IMR-90 (cell line): ENCODE data around the gene COIL. TPM values are rescaled to one million over a fixed set of nuclear protein-coding genes. Genes with fewer than 3 reads are reported as not detected.

ENCODE experiments used
- ATAC-seq: fragments of 200-7000 bp; cut with Tn5 transposase; 2 replicates; pipeline ENCODE4 v1.9.1; 2020; ENCODE audit warnings: low read depth, mild to moderate bottlenecking, moderate library complexity
- BruUV-seq: library from RNA; stranded (reverse); fragments of 400-500 nt; replicated peaks from 2 replicates; lab custom pipeline; 2021; lab: Mats Ljungman, UMichigan
- CTCF ChIA-PET: fragments of 300-600 bp; formaldehyde crosslinking; extraction: SDS; loops from one replicate; lab custom pipeline; 2021; ENCODE audit warnings: antibody characterized with exemption; lab: Yijun Ruan, JAX
- POLR2A ChIA-PET: fragments of 300-600 bp; sonication (Branson Sonifier 250); formaldehyde crosslinking; loops from one replicate; lab custom pipeline; 2022; ENCODE audit warnings: antibody characterized with exemption; ENCODE audit not compliant: unreplicated experiment; lab: Charles Lee
- DNase-seq: peaks from one replicate; pipeline ENCODE4 v3.0.0; 2013
- H2AFZ ChIP-seq: replicated peaks from 2 replicates; pipeline ENCODE3; 2013; ENCODE audit warnings: low read length, mild to moderate bottlenecking; ENCODE audit not compliant: poor library complexity
- H2AK5ac ChIP-seq: 2 replicates; pipeline ENCODE4 v1.6.1; 2013; ENCODE audit warnings: low read depth, low read length, inconsistent platforms
- H2AK9ac ChIP-seq: replicated peaks from 2 replicates; pipeline ENCODE3; 2013; ENCODE audit warnings: mild to moderate bottlenecking, low read depth, low read length, moderate library complexity; ENCODE audit not compliant: poor library complexity
- H2BK120ac ChIP-seq: 2 replicates; pipeline ENCODE4 v1.6.1; 2013; ENCODE audit warnings: low read depth, low read length, inconsistent platforms
- H2BK15ac ChIP-seq: 3 replicates; pipeline ENCODE4 v1.6.1; 2013; ENCODE audit warnings: low read depth, low read length, inconsistent platforms
- H2BK20ac ChIP-seq: 2 replicates; pipeline ENCODE4 v1.6.1; 2013; ENCODE audit warnings: low read depth, mild to moderate bottlenecking, inconsistent platforms, low read length, moderate library complexity
- H2BK5ac ChIP-seq: 2 replicates; pipeline ENCODE4 v1.6.1; 2013; ENCODE audit warnings: mild to moderate bottlenecking, low read depth, low read length, inconsistent platforms; ENCODE audit not compliant: poor library complexity, severe bottlenecking
- H3K14ac ChIP-seq: replicated peaks from 2 replicates; pipeline ENCODE4 v1.6.1; 2013; ENCODE audit warnings: low read depth, low read length, inconsistent platforms
- H3K18ac ChIP-seq: 2 replicates; pipeline ENCODE4 v1.6.1; 2013; ENCODE audit warnings: low read depth, low read length, control low read depth
- H3K23ac ChIP-seq: 2 replicates; pipeline ENCODE4 v1.6.1; 2013; ENCODE audit warnings: low read depth, low read length, inconsistent platforms
- H3K27ac ChIP-seq: 2 replicates; pipeline ENCODE4 v1.5.1; 2013; ENCODE audit warnings: mild to moderate bottlenecking, control low read depth, low read length; ENCODE audit not compliant: insufficient read depth
- H3K27me3 ChIP-seq: 2 replicates; pipeline ENCODE4 v1.6.1; 2013; ENCODE audit warnings: low read length; ENCODE audit not compliant: control insufficient read depth, insufficient read depth
- H3K36me3 ChIP-seq: 2 replicates; pipeline ENCODE4 v1.6.1; 2013; ENCODE audit warnings: low read length, mixed read lengths; ENCODE audit not compliant: control insufficient read depth, insufficient read depth
- H3K4ac ChIP-seq: 2 replicates; pipeline ENCODE4 v1.6.1; 2013; ENCODE audit warnings: low read depth, low read length, inconsistent platforms
- H3K4me1 ChIP-seq: 2 replicates; pipeline ENCODE4 v1.6.1; 2013; ENCODE audit warnings: low read length, mixed read lengths; ENCODE audit not compliant: control insufficient read depth, insufficient read depth
- H3K4me2 ChIP-seq: 2 replicates; pipeline ENCODE4 v1.6.1; 2013; ENCODE audit warnings: low read depth, mild to moderate bottlenecking, control low read depth, low read length, moderate library complexity
- H3K4me3 ChIP-seq: 2 replicates; pipeline ENCODE4 v1.5.1; 2013; ENCODE audit warnings: low read depth, mild to moderate bottlenecking, control low read depth, low read length, moderate library complexity; ENCODE audit not compliant: insufficient read depth
- H3K56ac ChIP-seq: 2 replicates; pipeline ENCODE4 v1.6.1; 2013; ENCODE audit warnings: low read length, inconsistent platforms; ENCODE audit not compliant: insufficient read depth; ENCODE audit errors: extremely low read depth
- H3K79me1 ChIP-seq, 2 experiments: 2 replicates each; pipeline ENCODE4 v1.6.1; 2013; ENCODE audit warnings: low read length in 2 of 2, inconsistent platforms in 1 of 2, low read depth in 1 of 2
- H3K9ac ChIP-seq: 2 replicates; pipeline ENCODE4 v1.6.1; 2013; ENCODE audit warnings: low read depth, low read length, control low read depth
- H3K9me1 ChIP-seq: 2 replicates; pipeline ENCODE4 v1.6.1; 2013; ENCODE audit warnings: low read length, inconsistent platforms; ENCODE audit not compliant: insufficient read depth
- H3K9me3 ChIP-seq: 2 replicates; pipeline ENCODE4 v1.6.1; 2013; ENCODE audit warnings: low read length; ENCODE audit not compliant: control insufficient read depth, insufficient read depth
- H4K20me1 ChIP-seq: 2 replicates; pipeline ENCODE4 v1.6.1; 2013; ENCODE audit warnings: low read length, inconsistent platforms; ENCODE audit not compliant: insufficient read depth
- H4K5ac ChIP-seq: 2 replicates; pipeline ENCODE4 v1.6.1; 2013; ENCODE audit warnings: mild to moderate bottlenecking, low read depth, low read length, control low read depth
- H4K8ac ChIP-seq, 2 experiments: 2 replicates each; pipeline ENCODE4 v1.6.1; 2013; ENCODE audit warnings: low read depth in 2 of 2, low read length in 2 of 2, control low read depth in 1 of 2, inconsistent platforms in 1 of 2
- H4K91ac ChIP-seq: 2 replicates; pipeline ENCODE4 v1.6.1; 2013; ENCODE audit warnings: low read depth, low read length, inconsistent platforms; ENCODE audit not compliant: insufficient read depth
- CHD1 ChIP-seq: IDR thresholded peaks from 2 replicates; pipeline ENCODE4 v1.6.1; 2012; ENCODE audit warnings: low read depth, low read length, improper control_type of control experiment
- FOS ChIP-seq: fragments of 150-350 bp; IDR thresholded peaks from 2 replicates; pipeline ENCODE4 v1.6.1; 2016; ENCODE audit warnings: low read depth, low read length
- POLR2A ChIP-seq: IDR thresholded peaks from 2 replicates; pipeline ENCODE4 v1.6.1; 2012; ENCODE audit warnings: mild to moderate bottlenecking, low read depth, low read length
- WGBS, 2 experiments: methylation state at CpG; one replicate each; pipeline versions ENCODE4 v1.1.5 to v1.1.7; 2013; ENCODE audit warnings: missing lambda C conversion rate in 2 of 2; ENCODE audit not compliant: insufficient read length in 1 of 2; ENCODE audit errors: extremely low coverage in 2 of 2; 5-methylcytosine and 5-hydroxymethylcytosine counted together
- dilution Hi-C: fragments of 300-500 bp; cut with HindIII; formaldehyde crosslinking; loops from one replicate; pipeline ENCODE4 v1.14.3; 2018; ENCODE audit warnings: low sequenced_read_pairs; ENCODE audit not compliant: unreplicated experiment
- in situ Hi-C: fragments of 300-500 bp; cut with MboI; formaldehyde crosslinking; loops from 3 replicates; pipeline ENCODE4 v1.14.3; 2019; ENCODE audit warnings: low sequenced_read_pairs, inconsistent platforms, mixed read lengths
- intact Hi-C: fragments of 100-400 bp; cut with micrococcal nuclease; formaldehyde crosslinking; loops from 2 replicates; pipeline ENCODE4 v1.10.0; 2022
- polyA plus RNA-seq, 3 experiments: library from polyadenylated mRNA; depleted of rRNA; stranded (reverse); fragments of >200 nt; gene quantifications; 2 replicates each; pipeline ENCODE4 v1.2.3, GENCODE V29; 2012; ENCODE audit warnings: low replicate concordance in 1 of 3
- total RNA-seq: library from RNA; depleted of rRNA; stranded (reverse); fragments of >200 nt; gene quantifications from 2 replicates; pipeline ENCODE4 v1.2.3, GENCODE V29; 2012
- TF ChIP-seq, protein P1 (sequence below): fragments of 150-350 bp; IDR thresholded peaks from 2 replicates; pipeline ENCODE4 v1.6.1; 2017; ENCODE audit warnings: mild to moderate bottlenecking, antibody characterized with exemption, low read length, low read depth

COIL gene
- total and polyA plus RNA-seq, 2 of the 4 experiments (the other 2 are of a cell fraction): 5.2 to 13.3 TPM

DNA sequence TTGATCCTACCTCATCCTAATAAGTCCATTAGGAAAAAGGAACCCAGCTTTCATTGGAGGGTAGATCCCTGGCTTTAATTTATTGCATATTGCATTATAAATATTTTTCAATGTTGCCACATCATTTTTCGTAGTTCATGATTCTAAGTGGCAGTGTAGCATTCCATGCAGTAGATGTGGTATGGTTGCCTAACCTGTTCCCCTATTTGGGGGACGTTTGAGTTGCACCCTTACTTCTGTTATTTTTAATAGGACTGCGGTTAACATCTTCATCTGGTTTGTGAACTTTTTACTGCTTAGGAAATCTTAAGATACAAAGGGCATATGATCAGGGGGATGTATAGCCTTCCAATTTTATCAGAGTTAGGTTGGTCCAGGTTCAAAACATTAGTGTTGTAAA is 22.5 kb upstream of the COIL start:
- in situ Hi-C loops: no loop called here
- ATAC-seq: no peak
- dilution Hi-C loops: no loop called here
- Histone ChIP-seq H3K4me3 (no peak overlapping the region), H3K4ac (no peak overlapping the region), H2BK5ac (no peak overlapping the region), H3K56ac (no peak overlapping the region), H2AK5ac (no peak overlapping the region), H3K23ac (no peak overlapping the region), H3K27me3 (no peaks in the 10 kb centered on the region), H3K4me2 (no peak overlapping the region), H3K27ac (no peak overlapping the region), H3K9ac (no peak overlapping the region), H3K36me3 (peaks cover 5% of the 10 kb centered on the region; the same call in 1 of the 2 replicates), H3K14ac (no peak overlapping the region), H2AK9ac (no peak overlapping the region), H3K9me1 (no peaks in the 10 kb centered on the region; the same call in 1 of the 2 replicates), H4K20me1 (no peaks in the 10 kb centered on the region), H4K91ac (no peak overlapping the region), H4K8ac (no peak overlapping the region), H2BK15ac (no peak overlapping the region), H3K79me1 (no peaks in the 10 kb centered on the region), H3K4me1 (peaks cover 3% of the 10 kb centered on the region), H4K5ac (no peak overlapping the region), H3K18ac (no peak overlapping the region), H2BK20ac (no peak overlapping the region), H3K9me3 (no peaks in the 10 kb centered on the region), H2BK120ac (no peak overlapping the region), H2AFZ (no peak overlapping the region)
- TF ChIP-seq FOS (no peak), POLR2A (no peak), CHD1 (no peak)
- TF ChIP-seq, protein P1, sequence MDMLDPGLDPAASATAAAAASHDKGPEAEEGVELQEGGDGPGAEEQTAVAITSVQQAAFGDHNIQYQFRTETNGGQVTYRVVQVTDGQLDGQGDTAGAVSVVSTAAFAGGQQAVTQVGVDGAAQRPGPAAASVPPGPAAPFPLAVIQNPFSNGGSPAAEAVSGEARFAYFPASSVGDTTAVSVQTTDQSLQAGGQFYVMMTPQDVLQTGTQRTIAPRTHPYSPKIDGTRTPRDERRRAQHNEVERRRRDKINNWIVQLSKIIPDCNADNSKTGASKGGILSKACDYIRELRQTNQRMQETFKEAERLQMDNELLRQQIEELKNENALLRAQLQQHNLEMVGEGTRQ: no peak
- BruUV-seq: no TSS peak
- CTCF ChIA-PET: no interaction called here
- no CpG with 5 or more reads among the region's 3 CpGs for WGBS, 2 experiments
- POLR2A ChIA-PET: no interaction called here
- no peak for DNase-seq
- intact Hi-C loops: no loop called here
